ENCODE results near the gene LCN12.
A peak's percentile ranks its signal among the peaks of the same experiment; 100 is the strongest.

Gene LCN12

DNA sequence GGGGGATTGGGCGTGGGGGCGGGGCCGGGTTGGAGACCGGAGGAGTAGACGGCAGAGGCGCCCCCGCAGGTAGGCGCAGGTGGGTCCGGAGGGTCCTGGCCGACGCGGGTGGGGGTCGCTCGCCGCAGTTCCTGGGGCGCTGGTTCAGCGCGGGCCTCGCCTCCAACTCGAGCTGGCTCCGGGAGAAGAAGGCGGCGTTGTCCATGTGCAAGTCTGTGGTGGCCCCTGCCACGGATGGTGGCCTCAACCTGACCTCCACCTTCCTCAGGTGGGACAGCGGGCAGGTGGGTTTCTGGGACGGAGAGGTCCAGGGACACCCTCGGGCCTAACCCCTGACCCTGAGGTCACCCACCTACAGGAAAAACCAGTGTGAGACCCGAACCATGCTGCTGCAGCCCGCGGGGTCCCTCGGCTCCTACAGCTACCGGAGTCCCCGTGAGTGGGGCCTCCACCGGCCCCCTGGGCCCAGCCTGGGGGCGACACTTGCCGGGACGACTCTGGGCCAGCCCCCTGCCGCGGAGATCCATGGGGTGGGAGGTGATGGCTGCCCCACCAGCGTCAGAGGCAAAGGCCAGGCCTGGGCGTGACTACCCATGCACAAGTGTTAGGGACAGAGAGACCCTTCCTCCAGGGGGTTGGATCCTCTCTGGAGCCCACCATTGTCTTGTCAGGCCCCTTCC is 26.9 kb downstream of the LCN12 start:
- Mint-ChIP-seq H3K36me3 (ENCODE audit: low read depth) (no peaks in the 10 kb centered on the region), H3K4me1 (peaks cover 4% of the 10 kb centered on the region)

DNA sequence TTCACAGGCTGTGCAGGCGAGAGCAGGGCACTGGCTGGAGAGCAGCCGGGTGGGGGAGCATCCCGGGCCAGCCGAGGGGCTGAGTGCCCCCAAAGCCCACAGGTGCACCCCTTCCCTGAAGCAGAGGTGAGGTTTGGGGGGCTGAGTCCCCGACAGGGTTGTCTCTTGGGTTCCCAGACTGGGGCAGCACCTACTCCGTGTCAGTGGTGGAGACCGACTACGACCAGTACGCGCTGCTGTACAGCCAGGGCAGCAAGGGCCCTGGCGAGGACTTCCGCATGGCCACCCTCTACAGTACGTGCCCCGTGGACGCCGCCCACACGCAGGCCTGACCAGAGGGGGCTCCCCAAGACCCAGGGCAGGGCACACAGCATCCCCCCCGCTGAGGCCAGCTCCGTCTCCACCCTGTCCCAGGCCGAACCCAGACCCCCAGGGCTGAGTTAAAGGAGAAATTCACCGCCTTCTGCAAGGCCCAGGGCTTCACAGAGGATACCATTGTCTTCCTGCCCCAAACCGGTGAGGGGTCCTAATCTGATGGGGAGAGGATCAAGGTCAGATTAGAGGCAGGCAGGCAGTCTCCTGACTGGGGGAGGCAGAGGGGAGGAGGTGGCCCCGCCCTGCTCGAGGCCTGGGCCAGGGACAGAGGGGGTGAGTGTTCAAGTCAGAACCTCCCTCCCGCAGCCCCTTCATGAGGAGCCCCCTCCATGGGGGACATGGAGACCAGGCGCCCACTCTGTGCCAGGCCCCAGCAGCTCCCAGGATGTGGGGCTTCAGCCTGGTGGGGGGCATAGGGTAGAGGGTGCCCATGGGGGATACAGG is 27.9 kb downstream of the LCN12 start:
- no peaks in the 10 kb centered on the region for H3K9me3 Mint-ChIP-seq
- peak overlapping the region in 1 of 3 experiments; percentile 49 for H3K27ac Mint-ChIP-seq
- peaks cover 4% of the 10 kb centered on the region for H3K4me1 Mint-ChIP-seq
- TF ChIP-seq, protein P1, sequence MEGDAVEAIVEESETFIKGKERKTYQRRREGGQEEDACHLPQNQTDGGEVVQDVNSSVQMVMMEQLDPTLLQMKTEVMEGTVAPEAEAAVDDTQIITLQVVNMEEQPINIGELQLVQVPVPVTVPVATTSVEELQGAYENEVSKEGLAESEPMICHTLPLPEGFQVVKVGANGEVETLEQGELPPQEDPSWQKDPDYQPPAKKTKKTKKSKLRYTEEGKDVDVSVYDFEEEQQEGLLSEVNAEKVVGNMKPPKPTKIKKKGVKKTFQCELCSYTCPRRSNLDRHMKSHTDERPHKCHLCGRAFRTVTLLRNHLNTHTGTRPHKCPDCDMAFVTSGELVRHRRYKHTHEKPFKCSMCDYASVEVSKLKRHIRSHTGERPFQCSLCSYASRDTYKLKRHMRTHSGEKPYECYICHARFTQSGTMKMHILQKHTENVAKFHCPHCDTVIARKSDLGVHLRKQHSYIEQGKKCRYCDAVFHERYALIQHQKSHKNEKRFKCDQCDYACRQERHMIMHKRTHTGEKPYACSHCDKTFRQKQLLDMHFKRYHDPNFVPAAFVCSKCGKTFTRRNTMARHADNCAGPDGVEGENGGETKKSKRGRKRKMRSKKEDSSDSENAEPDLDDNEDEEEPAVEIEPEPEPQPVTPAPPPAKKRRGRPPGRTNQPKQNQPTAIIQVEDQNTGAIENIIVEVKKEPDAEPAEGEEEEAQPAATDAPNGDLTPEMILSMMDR (IDR thresholded peaks at IDR 0.05; ENCODE audit: unreplicated experiment in 3 of 3) = no peak
- H3K27me3 Mint-ChIP-seq (ENCODE audit: low read depth) = peaks cover 5% of the 10 kb centered on the region
- H3K4me3 Mint-ChIP-seq = peak overlapping the region in 1 of 3 experiments; percentile 41
- H3K36me3 Mint-ChIP-seq (ENCODE audit: low read depth) = no peaks in the 10 kb centered on the region

More for the DNA sequence above, 26.9 kb downstream of the LCN12 start:
- TF ChIP-seq, protein P1 (IDR thresholded peaks at IDR 0.05; ENCODE audit: unreplicated experiment in 3 of 3) = no peak
- no peak overlapping the region for H3K4me3 Mint-ChIP-seq
- H3K9me3 Mint-ChIP-seq = no peaks in the 10 kb centered on the region
- H3K27ac Mint-ChIP-seq = no peak overlapping the region
- peaks cover 4% of the 10 kb centered on the region for H3K27me3 Mint-ChIP-seq (ENCODE audit: low read depth)

DNA sequence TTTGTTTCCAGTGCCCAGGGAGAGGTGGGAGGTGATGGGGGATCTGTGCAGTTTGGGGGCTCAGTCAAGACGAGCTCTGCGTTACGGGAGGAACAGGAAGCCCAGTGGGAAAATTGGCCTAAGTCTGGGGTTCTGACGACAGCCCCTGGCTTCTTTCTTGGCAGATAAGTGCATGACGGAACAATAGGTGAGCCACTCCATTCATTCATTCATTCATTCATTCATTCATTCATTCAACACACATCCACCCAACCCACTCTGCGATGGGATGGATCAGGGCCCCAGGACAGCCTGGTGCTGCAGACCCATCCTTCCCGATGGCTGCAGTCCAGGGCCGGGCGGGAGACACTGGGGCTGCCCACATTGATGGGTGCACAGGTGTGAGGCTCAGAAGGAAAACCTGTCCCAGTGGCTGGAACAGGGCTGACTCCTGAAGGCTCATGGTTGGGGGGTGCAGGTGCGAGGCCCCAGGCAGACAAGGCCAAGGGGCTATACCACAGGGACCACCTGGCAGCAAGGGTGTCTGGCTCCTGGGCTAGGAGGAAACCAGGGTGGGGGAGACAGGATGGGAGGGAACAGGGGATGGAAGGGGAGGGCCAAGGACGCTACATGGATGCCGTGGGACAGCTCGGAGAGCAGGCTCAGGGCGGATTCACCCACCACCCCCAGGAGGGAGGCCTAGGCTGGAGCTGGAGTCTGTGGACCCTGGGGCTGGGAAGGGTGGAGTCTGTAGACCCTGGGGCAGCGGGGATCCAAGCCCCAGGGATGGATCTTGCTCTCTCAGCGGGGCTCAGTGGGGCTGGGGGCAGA is 28.8 kb downstream of the LCN12 start:
- peak overlapping the region in 1 of 3 experiments; percentile 3 for H3K4me3 Mint-ChIP-seq
- no peaks in the 10 kb centered on the region for H3K9me3 Mint-ChIP-seq
- H3K27ac Mint-ChIP-seq = peak overlapping the region in 1 of 3 experiments; percentile 49

DNA sequence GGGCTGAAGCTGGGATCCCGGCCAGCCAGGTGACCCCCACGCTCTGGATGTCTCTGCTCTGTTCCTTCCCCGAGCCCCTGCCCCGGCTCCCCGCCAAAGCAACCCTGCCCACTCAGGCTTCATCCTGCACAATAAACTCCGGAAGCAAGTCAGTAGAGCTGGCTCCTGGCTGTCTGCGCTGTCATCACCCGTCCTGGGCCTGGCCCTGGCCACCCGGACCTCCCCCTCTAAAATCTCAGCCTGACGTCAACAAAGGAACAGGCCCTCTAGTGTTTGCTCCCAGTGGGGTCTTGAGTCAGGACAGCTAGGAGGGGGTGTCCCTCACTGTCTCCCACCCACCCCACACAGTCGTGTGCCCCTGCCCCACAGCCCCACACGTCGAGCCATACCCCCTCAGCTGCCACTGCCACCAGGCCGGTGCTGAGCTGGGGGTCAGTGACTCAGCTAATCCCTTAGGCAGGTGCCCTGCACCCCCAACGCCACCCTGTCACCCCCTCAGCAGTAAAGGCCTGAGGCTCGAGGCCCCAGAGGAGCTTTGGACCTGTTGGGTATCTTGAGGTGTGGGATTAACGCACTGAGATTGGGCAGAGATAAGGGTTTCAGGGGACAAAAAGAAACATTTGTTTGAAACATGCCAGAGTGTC is 29.6 kb downstream of the LCN12 start:
- Mint-ChIP-seq H3K4me1 (peaks cover 4% of the 10 kb centered on the region), H3K9me3 (no peaks in the 10 kb centered on the region), H3K27ac (no peak overlapping the region), H3K27me3 (ENCODE audit: low read depth) (peaks cover 5% of the 10 kb centered on the region), H3K36me3 (ENCODE audit: low read depth) (no peaks in the 10 kb centered on the region), H3K4me3 (no peak overlapping the region)
- TF ChIP-seq, protein P1 (IDR thresholded peaks at IDR 0.05; ENCODE audit: unreplicated experiment in 3 of 3) = no peak

More for the DNA sequence above, 28.8 kb downstream of the LCN12 start:
- H3K4me1 Mint-ChIP-seq = peaks cover 4% of the 10 kb centered on the region
- TF ChIP-seq, protein P1 (IDR thresholded peaks at IDR 0.05; ENCODE audit: unreplicated experiment in 3 of 3) = no peak
- H3K36me3 Mint-ChIP-seq (ENCODE audit: low read depth) = no peaks in the 10 kb centered on the region
- peaks cover 5% of the 10 kb centered on the region for H3K27me3 Mint-ChIP-seq (ENCODE audit: low read depth)

DNA sequence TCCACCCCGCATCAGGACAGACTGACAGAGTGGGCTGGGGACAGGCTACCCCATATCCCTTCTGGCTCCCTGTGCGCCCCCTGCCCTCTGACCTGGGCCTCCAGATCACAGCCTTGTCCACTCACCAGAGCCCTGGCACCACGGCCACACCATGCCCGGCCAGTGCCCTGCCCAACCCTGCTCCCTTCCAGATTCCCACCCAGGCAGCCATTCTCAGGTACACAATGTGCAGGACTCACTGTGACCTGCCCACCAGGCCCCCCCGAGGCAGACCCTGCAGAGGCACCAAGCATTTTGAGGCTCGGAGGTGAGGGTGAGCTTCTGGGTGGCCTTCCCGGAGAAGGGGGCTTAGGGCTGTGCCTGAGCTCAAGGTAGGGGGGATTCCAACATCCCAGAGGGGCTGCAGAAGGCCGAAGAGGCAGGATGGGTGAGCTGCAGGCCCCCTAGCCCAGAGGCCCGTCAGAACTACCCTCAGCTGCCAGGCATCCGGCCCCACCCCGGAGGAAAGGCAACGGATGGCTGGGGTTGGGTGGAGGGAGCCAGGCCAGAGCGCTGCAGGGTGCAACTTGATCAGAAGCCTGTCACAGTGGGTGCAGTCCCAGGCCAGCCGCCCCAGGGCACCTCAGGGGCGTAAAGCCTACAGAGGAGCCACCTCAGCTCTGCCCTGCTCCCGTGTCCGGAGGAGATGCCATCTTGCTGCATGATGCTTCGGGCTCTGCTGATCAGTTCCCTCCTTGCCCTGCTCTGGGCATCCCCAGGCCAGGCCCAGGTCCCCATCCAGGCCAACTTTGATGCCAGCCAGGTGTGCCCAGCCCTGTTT is 30.4 kb downstream of the LCN12 start, which contains the start of gene LCNL1:
Gene LCNL1 (plus strand): TSS at position 762 of the 820 bp plus-strand sequence. CDS start 594 bp downstream, outside the sequence.
- Mint-ChIP-seq H3K4me1 (peaks cover 4% of the 10 kb centered on the region), H3K9me3 (no peaks in the 10 kb centered on the region), H3K27ac (peak within 1 kb of the TSS in 1 of 3 experiments; percentile 13), H3K27me3 (ENCODE audit: low read depth) (peaks cover 5% of the 10 kb centered on the region), H3K36me3 (ENCODE audit: low read depth) (no peaks in the 10 kb centered on the region), H3K4me3 (peak within 1 kb of the TSS in 1 of 3 experiments; percentile 2)
- TF ChIP-seq, protein P1 (IDR thresholded peaks at IDR 0.05; ENCODE audit: unreplicated experiment in 3 of 3) = no peak
